ENCODE results near the gene PTP4A2. TPM values are rescaled to one million over a fixed set of nuclear protein-coding genes. Genes with fewer than 3 reads are reported as not detected.

PTP4A2 gene
- total RNA-seq = 100 to 1,000 TPM; 409 to 770 TPM

- Mint-ChIP-seq H3K27me3 (no peaks in the 10 kb centered on the region), H3K36me3 (peaks cover 25% of the 10 kb centered on the region), H3K9me3 (no peaks in the 10 kb centered on the region), H3K4me3 (peak within 1 kb of the TSS; percentile 100), H3K27ac (peak within 1 kb of the TSS; percentile 93 to 97), H3K4me1 (ENCODE audit: low read depth in 2 of 2) (peaks cover 56 to 69% of the 10 kb centered on the region in 2 donors)
- peak; percentile 90 to 92 for ATAC-seq
- DNase-seq (ENCODE audit: low spot score) = peak; percentile 97
Observed at GRCh38 chr1:31938184-31938975, at the start of gene PTP4A2. Gene PTP4A2, minus strand, starts transcription at chr1:31938368. Its CDS starts 19,303 bp downstream, at chr1:31919065.

DNA sequence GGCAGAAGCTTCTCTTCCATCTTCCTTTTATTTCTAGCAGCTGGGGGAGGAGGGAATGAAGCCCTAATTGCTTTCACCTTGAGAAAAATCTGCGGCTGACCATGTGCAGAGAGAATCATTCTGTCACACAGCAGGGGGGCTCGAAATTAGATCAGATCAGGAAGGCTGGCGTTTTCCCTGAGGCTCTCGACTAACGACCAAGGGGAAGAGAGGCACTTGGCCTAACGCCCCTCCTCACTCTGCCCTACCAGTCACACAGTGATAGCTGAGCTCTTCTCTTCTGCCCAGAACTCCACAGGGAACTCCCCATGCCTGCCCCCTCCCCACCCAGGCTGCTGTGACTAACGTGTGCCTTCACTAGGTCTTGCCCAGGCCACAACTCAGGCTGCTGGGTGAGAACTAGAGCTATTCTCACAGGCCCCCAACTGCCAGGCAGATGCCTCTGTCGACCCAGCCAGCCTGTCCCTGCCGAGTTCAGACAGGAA, 49.0 kb upstream of the PTP4A2 start:
- peak overlapping the region; percentile 24 to 87 for H3K27ac Mint-ChIP-seq
- no peaks in the 10 kb centered on the region for H3K27me3 Mint-ChIP-seq
- H3K36me3 Mint-ChIP-seq = no peaks in the 10 kb centered on the region
- peaks cover 37 to 45% of the 10 kb centered on the region in 2 donors for H3K4me1 Mint-ChIP-seq (ENCODE audit: low read depth in 2 of 2)
- no peaks in the 10 kb centered on the region for H3K9me3 Mint-ChIP-seq
- DNase-seq (ENCODE audit: low spot score) (no peak), ATAC-seq (peak in 1 of 2 donors; percentile 43)
- no peak overlapping the region for H3K4me3 Mint-ChIP-seq

DNA sequence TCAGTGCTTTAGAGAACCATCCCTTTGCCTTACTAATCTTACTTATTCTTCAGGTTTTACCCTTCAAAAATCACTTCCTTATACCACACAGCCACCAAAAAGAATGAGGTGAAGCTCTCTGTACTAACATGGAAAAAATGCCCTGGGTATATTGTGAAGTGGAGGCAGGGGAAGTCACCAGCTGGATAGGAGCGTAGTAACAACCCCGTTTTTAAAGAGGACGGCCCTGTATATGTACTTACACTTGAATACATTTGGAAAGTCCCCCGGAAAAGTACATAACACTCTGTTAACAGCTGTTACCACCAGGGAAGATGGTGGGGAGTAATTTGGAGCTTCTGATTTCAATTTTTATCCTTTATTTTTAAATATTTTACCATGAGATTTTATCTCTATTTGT, 47.3 kb upstream of the PTP4A2 start:
- ATAC-seq (peak; percentile 61 to 66), DNase-seq (ENCODE audit: low spot score) (no peak)
- no peaks in the 10 kb centered on the region for H3K9me3 Mint-ChIP-seq
- H3K27me3 Mint-ChIP-seq = no peaks in the 10 kb centered on the region
- H3K4me1 Mint-ChIP-seq (ENCODE audit: low read depth in 2 of 2) = peaks cover 53 to 60% of the 10 kb centered on the region in 2 donors
- no peaks in the 10 kb centered on the region for H3K36me3 Mint-ChIP-seq
- H3K27ac Mint-ChIP-seq = peak overlapping the region; percentile 87 to 97
- H3K4me3 Mint-ChIP-seq = peak overlapping the region; percentile 64

DNA sequence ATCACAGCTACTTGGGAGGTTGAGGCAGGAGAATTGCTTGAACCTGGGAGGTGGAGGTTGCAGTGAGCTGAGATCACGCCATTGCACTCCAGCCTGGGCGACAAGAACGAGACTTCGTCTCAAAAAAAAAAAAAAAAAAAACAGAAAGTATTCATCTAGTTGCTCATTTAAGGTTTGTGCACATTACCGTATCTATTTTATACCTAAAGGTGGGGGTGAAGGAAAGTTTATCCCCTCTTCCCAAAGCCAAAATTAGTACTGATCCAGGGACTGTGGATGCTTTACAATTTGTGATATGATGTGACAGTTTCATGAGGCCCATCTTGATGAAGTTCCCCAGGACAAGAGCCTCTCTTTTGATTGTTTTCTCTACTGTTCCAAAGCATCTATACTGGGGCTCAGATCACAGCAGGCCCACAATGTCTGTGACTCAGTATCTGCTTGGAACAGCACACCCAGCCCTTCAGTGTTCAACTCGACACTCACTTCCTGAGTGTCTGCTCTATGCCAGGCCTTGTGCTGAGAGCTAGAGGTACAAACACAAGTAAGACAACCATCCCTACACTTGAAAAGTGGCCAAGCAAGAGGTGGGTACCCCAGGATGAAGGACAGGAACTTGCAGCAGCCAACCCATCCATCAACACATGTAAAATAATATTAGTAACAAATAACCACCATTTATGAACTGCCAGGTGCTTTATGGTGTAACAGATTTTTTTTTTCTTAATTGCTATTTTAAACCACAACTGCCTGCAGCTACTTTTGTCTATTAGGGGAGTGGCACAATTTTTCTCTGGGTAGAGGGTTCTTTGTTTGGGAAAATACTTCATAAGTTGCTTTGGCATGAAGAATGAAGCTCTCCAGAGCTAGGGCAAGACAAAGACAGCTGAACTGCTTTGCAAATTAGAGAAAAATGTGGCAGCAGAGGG, 46.5 kb upstream of the PTP4A2 start:
- peak overlapping the region; percentile 87 to 97 for H3K27ac Mint-ChIP-seq
- no peaks in the 10 kb centered on the region for H3K9me3 Mint-ChIP-seq
- DNase-seq (ENCODE audit: low spot score) (no peak), ATAC-seq (peak; percentile 45 to 82)
- H3K27me3 Mint-ChIP-seq = no peaks in the 10 kb centered on the region
- no peaks in the 10 kb centered on the region for H3K36me3 Mint-ChIP-seq
- H3K4me3 Mint-ChIP-seq = peak overlapping the region; percentile 64
- H3K4me1 Mint-ChIP-seq (ENCODE audit: low read depth in 2 of 2) = peaks cover 46 to 56% of the 10 kb centered on the region in 2 donors

DNA sequence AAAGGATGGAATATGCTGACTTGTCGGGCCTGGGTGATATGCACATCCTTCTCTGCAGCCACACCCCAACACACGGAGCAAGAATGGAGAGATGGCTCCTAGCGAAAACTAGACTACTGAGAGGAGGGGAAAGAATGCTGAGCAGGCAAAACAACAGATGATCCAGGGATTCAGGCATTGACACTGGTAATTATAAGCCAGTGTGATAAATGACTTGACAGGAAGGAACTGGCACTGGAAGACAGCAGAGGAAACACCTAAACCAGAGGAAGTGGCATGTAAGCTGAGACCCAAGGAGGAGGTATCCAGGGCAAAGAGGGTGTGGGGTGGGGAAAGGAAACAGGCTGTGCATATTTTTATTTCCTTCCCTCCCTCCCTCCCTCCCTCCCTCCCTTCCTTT, 43.8 kb upstream of the PTP4A2 start:
- ATAC-seq (peak; percentile 73 to 74), DNase-seq (ENCODE audit: low spot score) (peak; percentile 76)
- Mint-ChIP-seq H3K9me3 (no peaks in the 10 kb centered on the region), H3K27ac (peak overlapping the region; percentile 91 to 97), H3K4me1 (ENCODE audit: low read depth in 2 of 2) (peaks cover 51 to 59% of the 10 kb centered on the region in 2 donors), H3K4me3 (peak overlapping the region; percentile 82), H3K36me3 (no peaks in the 10 kb centered on the region), H3K27me3 (no peaks in the 10 kb centered on the region)

- Mint-ChIP-seq H3K4me1 (ENCODE audit: low read depth in 2 of 2) (peaks cover 51 to 54% of the 10 kb centered on the region in 2 donors), H3K9me3 (no peaks in the 10 kb centered on the region), H3K4me3 (peak overlapping the region; percentile 82), H3K36me3 (no peaks in the 10 kb centered on the region), H3K27ac (peak overlapping the region; percentile 91 to 97), H3K27me3 (no peaks in the 10 kb centered on the region)
- DNase-seq (ENCODE audit: low spot score) (peak; percentile 75), ATAC-seq (peak; percentile 80 to 87)
Observed at GRCh38 chr1:31981456-31981839, 43.3 kb upstream of the PTP4A2 start.

DNA sequence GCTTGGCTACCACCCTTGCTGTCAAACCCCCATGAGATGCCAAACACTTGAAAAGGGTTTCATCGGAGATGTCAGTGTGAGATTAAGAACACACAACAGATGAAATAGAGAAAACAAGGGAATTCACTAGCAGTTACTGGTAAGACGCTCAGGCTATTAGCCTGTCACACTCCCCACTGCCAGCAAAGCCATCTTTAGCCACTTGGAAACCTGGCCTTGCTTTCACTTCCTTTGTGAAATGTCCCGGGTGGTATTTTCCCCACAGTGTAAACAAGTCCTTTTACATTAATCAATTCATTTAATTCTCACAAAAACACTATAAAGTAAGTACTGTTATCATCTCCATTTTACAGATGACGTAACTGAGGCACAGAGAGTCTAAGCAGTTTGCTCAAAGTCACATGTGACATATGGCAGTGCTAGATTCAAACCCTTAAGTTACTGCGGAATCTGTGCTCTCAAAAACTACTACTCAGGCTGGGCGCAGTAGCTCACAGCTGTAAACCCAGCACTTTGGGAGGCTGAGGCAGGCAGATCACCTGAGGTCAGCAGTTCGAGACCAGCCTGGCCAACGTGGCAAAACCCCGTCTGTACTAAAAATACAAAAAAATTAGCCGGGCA, 42.8 kb upstream of the PTP4A2 start:
- peak overlapping the region; percentile 91 to 97 for H3K27ac Mint-ChIP-seq
- H3K27me3 Mint-ChIP-seq = no peaks in the 10 kb centered on the region
- H3K4me3 Mint-ChIP-seq = peak overlapping the region; percentile 82
- peaks cover 51 to 54% of the 10 kb centered on the region in 2 donors for H3K4me1 Mint-ChIP-seq (ENCODE audit: low read depth in 2 of 2)
- no peaks in the 10 kb centered on the region for H3K36me3 Mint-ChIP-seq
- peak in 1 of 2 donors; percentile 41 for ATAC-seq
- DNase-seq (ENCODE audit: low spot score) = no peak
- no peaks in the 10 kb centered on the region for H3K9me3 Mint-ChIP-seq

GRCh38 chr1:31978843-31979400, 40.8 kb upstream of the PTP4A2 start:
- Mint-ChIP-seq H3K4me1 (ENCODE audit: low read depth in 2 of 2) (peaks cover 38 to 42% of the 10 kb centered on the region in 2 donors), H3K27me3 (no peaks in the 10 kb centered on the region), H3K27ac (peak overlapping the region; percentile 18 to 76), H3K36me3 (no peaks in the 10 kb centered on the region), H3K4me3 (no peak overlapping the region), H3K9me3 (no peaks in the 10 kb centered on the region)
- DNase-seq (ENCODE audit: low spot score) = no peak
- ATAC-seq = no peak

DNA sequence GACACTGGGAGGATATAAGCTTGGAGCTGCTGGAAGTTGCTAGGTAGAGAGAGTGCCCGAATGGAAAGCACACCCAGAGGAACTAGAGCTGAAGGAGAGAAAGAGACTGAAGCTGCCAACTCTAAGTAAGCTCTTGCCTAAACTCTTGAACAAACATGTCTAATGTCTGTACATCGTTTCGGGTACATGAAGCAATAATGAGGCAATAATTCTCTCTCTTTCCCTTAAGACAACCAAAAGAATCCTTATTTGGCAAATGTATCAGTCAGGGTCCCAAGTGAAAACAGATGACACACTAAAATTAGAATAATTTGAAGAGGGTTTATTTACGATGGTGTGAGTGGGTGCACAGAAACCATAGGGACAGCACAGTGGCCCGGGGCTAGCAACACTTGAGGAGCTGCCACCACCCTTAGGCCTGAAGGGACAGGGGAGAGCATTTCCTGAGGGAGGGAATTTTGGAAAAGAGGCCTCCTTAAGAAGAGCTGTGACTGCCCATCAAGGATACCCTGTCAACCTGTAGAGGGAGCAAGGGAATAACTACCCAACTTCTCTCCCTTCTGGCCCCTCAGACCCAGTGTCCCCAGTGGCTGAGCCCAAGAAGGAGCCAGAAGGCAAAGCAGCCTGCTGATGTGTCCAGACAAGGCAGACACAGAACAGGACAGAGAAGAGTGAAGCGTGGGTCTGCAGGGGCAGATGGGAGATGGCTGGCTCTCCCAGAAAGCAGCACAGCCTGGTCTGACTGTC, 39.4 kb upstream of the PTP4A2 start:
- no peaks in the 10 kb centered on the region for H3K36me3 Mint-ChIP-seq
- no peaks in the 10 kb centered on the region for H3K27me3 Mint-ChIP-seq
- peak overlapping the region; percentile 49 to 71 for H3K27ac Mint-ChIP-seq
- DNase-seq (ENCODE audit: low spot score) = no peak
- H3K4me1 Mint-ChIP-seq (ENCODE audit: low read depth in 2 of 2) = peaks cover 27 to 32% of the 10 kb centered on the region in 2 donors
- ATAC-seq = no peak
- H3K4me3 Mint-ChIP-seq = no peak overlapping the region
- H3K9me3 Mint-ChIP-seq = no peaks in the 10 kb centered on the region

- Mint-ChIP-seq H3K4me3 (no peak overlapping the region), H3K9me3 (no peaks in the 10 kb centered on the region), H3K27me3 (no peaks in the 10 kb centered on the region), H3K4me1 (ENCODE audit: low read depth in 2 of 2) (peaks cover 16 to 26% of the 10 kb centered on the region in 2 donors), H3K36me3 (no peaks in the 10 kb centered on the region), H3K27ac (no peak overlapping the region)
- no peak for DNase-seq (ENCODE audit: low spot score)
- no peak for ATAC-seq
Observed at GRCh38 chr1:31976401-31976800, 38.2 kb upstream of the PTP4A2 start.

DNA sequence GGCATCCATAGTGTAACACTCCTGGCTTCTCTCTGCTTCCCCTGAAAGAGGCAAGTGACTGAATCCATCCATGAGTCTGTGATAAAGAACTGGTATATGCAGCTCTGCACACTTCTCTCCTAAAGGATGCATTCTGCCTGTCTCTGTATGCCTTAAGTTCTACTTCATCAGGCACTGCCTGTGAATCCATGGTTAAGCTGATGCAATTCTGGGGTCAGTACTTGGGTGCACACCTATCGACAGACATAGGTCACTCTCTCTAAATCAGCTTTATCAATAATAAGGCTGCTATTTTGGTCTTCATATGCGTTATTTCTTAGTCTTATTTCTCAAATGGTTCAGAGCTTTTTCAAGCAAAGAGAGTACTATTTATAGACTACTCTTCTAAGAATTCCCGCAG, 32.7 kb upstream of the PTP4A2 start:
- H3K27ac Mint-ChIP-seq = no peak overlapping the region
- H3K4me3 Mint-ChIP-seq = no peak overlapping the region

DNA sequence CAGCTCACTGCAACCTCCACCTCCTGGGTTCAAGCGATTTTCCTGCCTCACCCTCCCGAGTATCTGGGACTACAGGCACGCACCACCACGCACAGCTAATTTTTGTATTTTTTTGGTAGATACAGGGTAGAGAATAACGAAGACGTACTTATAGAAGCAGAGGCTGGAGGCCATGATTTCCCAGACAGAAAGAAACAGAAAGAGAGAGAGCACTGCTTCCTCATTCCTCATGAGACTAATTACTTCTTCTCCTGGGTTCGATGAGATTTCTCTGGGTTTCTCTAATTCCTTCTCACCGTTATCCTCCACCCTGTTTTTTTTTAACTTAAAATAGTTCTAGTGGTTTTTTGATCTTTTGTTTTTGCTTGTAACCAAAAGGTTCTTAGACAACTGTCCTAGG, 23.4 kb upstream of the PTP4A2 start:
- Mint-ChIP-seq H3K27me3 (no peaks in the 10 kb centered on the region), H3K4me1 (ENCODE audit: low read depth in 2 of 2) (peaks cover 53 to 54% of the 10 kb centered on the region in 2 donors), H3K36me3 (no peaks in the 10 kb centered on the region), H3K27ac (peak overlapping the region; percentile 2 to 96), H3K9me3 (no peaks in the 10 kb centered on the region), H3K4me3 (no peak overlapping the region)
- ATAC-seq = no peak
- no peak for DNase-seq (ENCODE audit: low spot score)

More for the DNA sequence above, 32.7 kb upstream of the PTP4A2 start:
- H3K4me1 Mint-ChIP-seq (ENCODE audit: low read depth in 2 of 2) = peaks cover 0 to 4% of the 10 kb centered on the region in 2 donors
- H3K27me3 Mint-ChIP-seq = no peaks in the 10 kb centered on the region
- H3K9me3 Mint-ChIP-seq = no peaks in the 10 kb centered on the region
- no peak for ATAC-seq
- no peaks in the 10 kb centered on the region for H3K36me3 Mint-ChIP-seq
- DNase-seq (ENCODE audit: low spot score) = no peak

Data from natural killer cell treated with Interleukin-12 subunit alpha and Interleukin-12 subunit beta and Interleukin-15 and Interleukin-18, amount 100 ng/mL, for 72 hours (primary cell).